ENCODE results near the gene DYTN.
A peak's percentile ranks its signal among the peaks of the same experiment; 100 is the strongest.

Gene DYTN, protein sequence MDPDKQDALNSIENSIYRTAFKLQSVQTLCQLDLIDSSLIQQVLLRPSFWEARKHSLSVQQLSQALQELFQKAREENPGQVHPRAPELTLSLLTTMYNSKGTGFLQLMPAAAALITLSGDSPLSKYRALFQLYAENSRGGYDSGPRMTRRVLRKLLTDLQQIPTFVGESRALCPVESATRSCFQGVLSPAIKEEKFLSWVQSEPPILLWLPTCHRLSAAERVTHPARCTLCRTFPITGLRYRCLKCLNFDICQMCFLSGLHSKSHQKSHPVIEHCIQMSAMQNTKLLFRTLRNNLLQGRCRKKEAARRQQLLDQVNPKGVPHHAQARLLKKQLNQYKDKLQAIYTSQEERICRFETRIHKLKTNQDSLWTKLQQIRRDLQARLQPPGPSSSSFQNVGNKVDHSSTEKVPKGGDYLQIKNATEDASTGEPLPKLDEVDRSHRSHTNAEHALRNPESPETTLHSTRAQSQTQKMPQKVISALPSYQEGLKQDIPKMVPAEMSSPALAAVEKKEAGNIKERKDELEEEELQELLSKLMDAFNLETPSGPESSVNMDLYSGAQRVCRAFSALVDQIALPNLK

DNA sequence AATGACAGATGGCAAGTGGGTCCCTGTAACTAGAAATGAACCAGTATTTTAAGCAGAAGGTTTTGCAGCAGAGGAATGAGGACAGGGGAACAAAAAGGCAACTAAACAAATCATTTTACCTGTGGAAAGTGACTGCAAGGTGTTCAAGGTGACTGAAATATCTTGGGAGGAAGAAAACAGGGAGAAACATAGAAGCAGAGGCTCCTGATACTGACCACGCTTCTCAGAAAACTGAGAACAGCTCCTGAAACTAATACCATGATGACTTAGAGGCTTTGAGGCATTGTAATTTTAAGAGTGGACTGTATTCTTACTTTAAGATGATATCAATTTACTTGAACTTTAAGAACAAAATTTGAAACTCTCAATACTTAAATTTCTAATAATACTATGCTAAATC, at the start of gene DYTN:
TSS of gene DYTN (minus strand) at position 101 of the 400 bp plus-strand sequence. CDS start 117 bp downstream, outside the sequence.
- no peaks in the 10 kb centered on the region for H3K9me3 Mint-ChIP-seq
- no peak for DNase-seq
- H3K4me1 Mint-ChIP-seq = peaks cover 3% of the 10 kb centered on the region
- H3K27ac Mint-ChIP-seq = no peak within 1 kb of the TSS
- CTCF ChIA-PET = no interaction called here
- no peaks in the 10 kb centered on the region for H3K36me3 Mint-ChIP-seq
- H3K27me3 Mint-ChIP-seq = peaks cover 13% of the 10 kb centered on the region
- H3K4me3 Mint-ChIP-seq = no peak within 1 kb of the TSS

DNA sequence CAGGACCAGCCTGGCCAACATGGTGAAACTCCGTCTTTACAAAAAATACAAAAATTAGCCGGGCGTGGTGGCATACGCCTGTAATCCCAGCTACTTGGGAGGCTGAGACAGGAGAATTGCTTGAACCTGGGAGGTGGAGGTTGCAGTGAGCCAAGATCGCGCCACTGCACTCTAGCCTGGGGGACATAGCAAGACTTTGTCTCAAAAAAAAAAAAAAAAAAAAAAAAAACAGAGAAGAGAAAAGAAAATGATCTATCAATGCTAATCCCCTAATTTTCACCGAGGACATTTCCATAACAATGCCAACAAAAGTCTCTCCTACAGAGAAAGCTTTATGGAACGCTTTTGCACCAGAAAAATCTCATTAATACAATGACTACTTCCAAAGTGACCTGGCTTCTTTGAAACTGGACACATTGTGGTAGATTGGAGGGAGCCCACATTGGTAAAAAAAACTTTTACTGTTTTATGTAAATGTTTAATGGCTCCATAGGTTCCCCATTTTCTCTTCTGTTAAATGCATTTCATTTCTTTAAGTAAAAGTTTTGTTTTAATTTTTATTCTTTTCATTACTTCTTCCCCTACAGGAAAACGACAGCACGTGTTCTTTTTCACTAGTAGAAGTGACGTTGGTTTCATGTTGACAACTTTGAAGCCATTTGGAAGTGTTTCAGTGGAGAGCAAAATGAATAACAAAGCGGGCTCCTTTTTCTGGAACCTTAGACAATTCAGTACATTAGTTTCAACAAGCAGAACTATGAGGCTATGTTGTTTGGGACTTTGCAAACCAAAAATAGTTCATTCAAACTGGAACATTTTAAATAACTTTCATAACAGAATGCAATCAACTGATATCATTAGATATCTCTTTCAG, 48.1 kb upstream of the DYTN start:
- CTCF ChIA-PET = no interaction called here
- peaks cover 6% of the 10 kb centered on the region for H3K27me3 Mint-ChIP-seq
- H3K4me1 Mint-ChIP-seq = peaks cover 33% of the 10 kb centered on the region
- H3K27ac Mint-ChIP-seq = peak overlapping the region; percentile 94
- DNase-seq = no peak
- peaks cover 21% of the 10 kb centered on the region for H3K36me3 Mint-ChIP-seq
- peak overlapping the region; percentile 89 for H3K4me3 Mint-ChIP-seq
- no peaks in the 10 kb centered on the region for H3K9me3 Mint-ChIP-seq

DNA sequence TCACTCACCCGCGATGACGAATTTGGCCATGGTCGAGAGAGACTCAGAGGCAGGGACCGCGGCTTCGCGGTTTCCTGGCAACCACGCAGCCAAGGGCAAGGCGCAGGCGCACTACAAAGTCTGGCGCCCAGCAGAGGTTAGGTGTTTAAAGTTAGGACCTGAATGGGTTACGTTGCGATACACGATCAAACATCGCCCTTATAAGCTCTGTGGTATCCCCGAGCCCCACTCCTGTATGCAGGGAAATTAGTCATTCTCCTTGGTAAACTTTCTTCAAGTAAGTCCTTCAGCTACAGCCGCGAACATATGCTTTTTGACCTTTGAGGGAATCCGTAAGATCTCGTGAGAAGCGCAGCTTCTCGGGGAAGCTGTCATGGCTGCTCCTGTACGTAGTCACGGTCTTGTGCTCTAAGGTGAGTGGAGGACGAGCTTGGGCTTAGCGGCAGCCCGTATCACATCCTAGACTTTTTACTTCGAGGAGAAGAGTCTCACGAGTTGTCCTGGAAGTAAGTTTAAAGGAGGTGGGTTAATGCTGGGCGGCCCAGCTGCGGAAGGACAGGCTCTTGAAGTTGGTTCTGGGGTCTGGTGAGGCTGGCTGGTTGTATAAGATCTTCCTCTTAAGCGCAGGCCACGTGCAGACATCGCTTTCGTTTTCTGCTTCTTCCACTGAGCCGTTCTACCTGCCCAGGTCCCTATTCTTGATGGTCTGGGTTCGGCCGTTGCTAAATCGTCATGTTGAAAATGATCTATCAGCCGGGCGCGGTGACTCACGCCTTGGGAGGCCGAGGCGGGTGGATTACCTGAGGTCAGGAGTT, 47.3 kb upstream of the DYTN start, which contains the start of the genes FASTKD2 and MDH1B:
TSS of gene FASTKD2 (plus strand) at position 365 of the 815 bp plus-strand sequence. CDS start 1,088 bp downstream, outside the sequence.
TSS of gene MDH1B (minus strand) at position 87 of the 815 bp plus-strand sequence. CDS start at position 30, 57 bp downstream.
- Mint-ChIP-seq H3K4me3 (peak within 1 kb of the TSS; percentile 89), H3K27me3 (peaks cover 6% of the 10 kb centered on the region), H3K36me3 (peaks cover 14% of the 10 kb centered on the region), H3K9me3 (no peaks in the 10 kb centered on the region), H3K27ac (peak within 1 kb of the TSS; percentile 94), H3K4me1 (peaks cover 33% of the 10 kb centered on the region)
- DNase-seq = peak; percentile 87
- CTCF ChIA-PET = interaction anchor here (0.8 kb wide), 1 partner anchor 17 kb away, joined by 6 read pairs; no protein-coding TSS in a partner anchor

DNA sequence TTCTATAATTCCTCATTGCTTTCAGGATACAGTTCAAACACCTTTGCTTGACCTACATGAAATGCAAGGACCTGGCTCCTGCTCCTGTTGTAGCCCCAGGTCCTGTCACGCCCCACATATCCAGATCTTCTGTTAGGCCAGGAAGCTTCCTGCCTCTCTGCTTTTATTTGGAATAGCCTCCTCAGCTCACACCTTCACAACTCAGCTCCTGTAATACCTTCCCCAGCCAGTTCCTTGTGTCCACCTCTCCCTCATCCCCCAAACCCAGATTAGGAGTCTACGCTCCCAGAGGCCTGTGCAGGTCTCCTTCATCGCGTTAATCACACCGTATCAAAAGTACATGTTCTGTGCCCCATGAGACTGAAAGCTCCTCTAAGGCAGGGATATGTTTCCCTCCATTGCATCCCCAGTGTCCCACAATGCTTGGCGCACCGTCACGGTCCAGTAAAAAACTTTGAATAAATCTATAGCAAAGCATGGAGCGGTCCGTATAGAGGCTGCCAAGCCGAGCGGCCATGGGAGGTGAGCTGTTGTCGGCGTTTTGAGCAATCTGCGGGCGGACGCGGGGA, 46.6 kb upstream of the DYTN start:
- H3K4me3 Mint-ChIP-seq = peak overlapping the region; percentile 89
- CTCF ChIA-PET = interaction anchor here (0.8 kb wide), 1 partner anchor 18 kb away, joined by 6 read pairs; no protein-coding TSS in a partner anchor

DNA sequence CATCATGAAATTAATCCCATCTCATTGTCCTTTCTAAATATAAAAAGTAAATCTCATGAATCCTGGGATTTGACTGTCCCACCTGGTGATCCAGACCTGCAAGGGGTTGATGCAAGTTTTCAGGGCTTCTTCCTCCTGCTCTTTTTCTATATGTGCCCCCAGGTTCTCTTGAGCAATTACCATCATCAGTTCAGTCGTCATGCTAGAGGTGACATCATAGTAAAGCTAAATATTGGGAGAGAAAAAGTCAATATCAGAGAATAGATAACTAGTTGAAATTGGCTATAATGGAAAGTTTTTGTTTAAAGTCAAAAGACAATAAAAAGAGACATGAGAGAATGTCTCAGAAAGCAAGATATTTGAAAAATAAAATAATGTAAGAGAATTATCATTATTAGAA, 38.6 kb upstream of the DYTN start:
- H3K4me1 Mint-ChIP-seq = no peaks in the 10 kb centered on the region
- CTCF ChIA-PET = no interaction called here
- DNase-seq = no peak
- no peaks in the 10 kb centered on the region for H3K36me3 Mint-ChIP-seq
- H3K9me3 Mint-ChIP-seq = no peaks in the 10 kb centered on the region
- H3K27ac Mint-ChIP-seq = no peak overlapping the region
- peaks cover 14% of the 10 kb centered on the region for H3K27me3 Mint-ChIP-seq
- no peak overlapping the region for H3K4me3 Mint-ChIP-seq

More for the DNA sequence above, 46.6 kb upstream of the DYTN start:
- H3K9me3 Mint-ChIP-seq = no peaks in the 10 kb centered on the region
- no peak for DNase-seq
- peak overlapping the region; percentile 94 for H3K27ac Mint-ChIP-seq
- H3K36me3 Mint-ChIP-seq = peaks cover 9% of the 10 kb centered on the region
- peaks cover 13% of the 10 kb centered on the region for H3K27me3 Mint-ChIP-seq
- H3K4me1 Mint-ChIP-seq = peaks cover 30% of the 10 kb centered on the region

DNA sequence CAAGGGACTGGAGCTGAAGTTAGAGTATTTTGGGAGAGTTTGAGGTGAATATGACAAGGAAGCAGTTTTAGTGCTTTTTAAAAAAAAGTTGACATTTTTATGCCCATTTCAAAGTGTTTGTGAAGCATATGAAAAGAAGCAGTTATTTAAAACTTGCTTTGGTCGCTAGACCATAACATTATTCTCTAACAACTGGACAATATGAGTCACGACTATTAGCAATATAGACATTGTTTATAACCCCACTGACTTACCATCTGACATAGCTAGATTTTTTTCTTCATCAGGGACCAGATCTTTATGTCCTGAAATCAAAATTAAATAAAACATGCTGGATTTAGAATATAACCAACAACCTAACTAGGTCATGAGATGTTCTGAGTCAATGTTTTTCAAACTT, 22.6 kb upstream of the DYTN start:
- CTCF ChIA-PET = no interaction called here
- no peak overlapping the region for H3K27ac Mint-ChIP-seq

DNA sequence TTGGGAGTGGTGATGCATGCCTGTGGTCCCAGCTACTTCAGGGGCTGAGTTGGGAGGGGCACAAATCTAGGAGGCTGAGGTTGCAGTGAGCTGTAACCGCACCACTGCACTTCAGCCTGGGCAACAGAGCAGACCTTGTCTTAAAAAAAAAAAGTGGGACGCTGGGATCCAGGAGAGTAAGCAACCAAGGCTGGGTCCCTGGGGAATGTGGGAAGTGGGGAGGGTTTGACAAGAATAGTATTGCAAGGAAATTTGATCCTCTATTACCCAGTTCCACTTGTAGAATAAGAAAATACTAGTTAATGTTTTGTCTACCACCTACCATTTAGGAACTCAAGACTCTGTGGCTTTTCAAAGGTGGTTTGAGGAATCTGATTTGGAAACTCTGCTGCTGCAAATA, 21.1 kb upstream of the DYTN start:
- no peaks in the 10 kb centered on the region for H3K36me3 Mint-ChIP-seq
- no peaks in the 10 kb centered on the region for H3K9me3 Mint-ChIP-seq
- H3K4me3 Mint-ChIP-seq = no peak overlapping the region
- H3K27ac Mint-ChIP-seq = no peak overlapping the region
- DNase-seq = no peak
- CTCF ChIA-PET = no interaction called here
- H3K4me1 Mint-ChIP-seq = no peaks in the 10 kb centered on the region
- H3K27me3 Mint-ChIP-seq = peaks cover 5% of the 10 kb centered on the region

More for the DNA sequence above, 22.6 kb upstream of the DYTN start:
- H3K4me3 Mint-ChIP-seq = no peak overlapping the region
- no peak for DNase-seq
- H3K36me3 Mint-ChIP-seq = no peaks in the 10 kb centered on the region
- H3K27me3 Mint-ChIP-seq = peaks cover 4% of the 10 kb centered on the region
- no peaks in the 10 kb centered on the region for H3K4me1 Mint-ChIP-seq
- no peaks in the 10 kb centered on the region for H3K9me3 Mint-ChIP-seq

DNA sequence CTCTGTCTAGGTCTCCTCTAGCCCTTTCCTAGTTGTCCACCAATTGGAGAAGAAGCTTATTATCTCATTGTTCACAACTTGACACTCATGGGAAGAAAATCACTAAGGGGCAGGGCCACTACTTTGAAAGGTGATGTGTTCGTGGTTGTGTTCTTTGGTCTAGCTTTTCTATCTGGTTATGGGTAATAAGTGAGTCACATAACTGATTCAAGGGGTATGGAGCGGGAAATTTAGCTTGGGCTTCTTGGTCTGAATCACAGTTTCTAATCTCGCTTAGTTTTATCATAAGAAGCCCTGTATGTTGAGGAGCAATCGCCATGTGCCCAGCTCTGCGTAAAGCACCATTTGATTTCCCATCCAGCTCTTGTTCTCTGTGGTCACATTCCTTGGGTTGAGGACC, 18.7 kb upstream of the DYTN start:
- no peak overlapping the region for H3K4me3 Mint-ChIP-seq
- no peaks in the 10 kb centered on the region for H3K9me3 Mint-ChIP-seq
- no peak overlapping the region for H3K27ac Mint-ChIP-seq
- no peak for DNase-seq
- H3K27me3 Mint-ChIP-seq = peaks cover 13% of the 10 kb centered on the region
- H3K36me3 Mint-ChIP-seq = no peaks in the 10 kb centered on the region
- CTCF ChIA-PET = no interaction called here
- H3K4me1 Mint-ChIP-seq = no peaks in the 10 kb centered on the region

DNA sequence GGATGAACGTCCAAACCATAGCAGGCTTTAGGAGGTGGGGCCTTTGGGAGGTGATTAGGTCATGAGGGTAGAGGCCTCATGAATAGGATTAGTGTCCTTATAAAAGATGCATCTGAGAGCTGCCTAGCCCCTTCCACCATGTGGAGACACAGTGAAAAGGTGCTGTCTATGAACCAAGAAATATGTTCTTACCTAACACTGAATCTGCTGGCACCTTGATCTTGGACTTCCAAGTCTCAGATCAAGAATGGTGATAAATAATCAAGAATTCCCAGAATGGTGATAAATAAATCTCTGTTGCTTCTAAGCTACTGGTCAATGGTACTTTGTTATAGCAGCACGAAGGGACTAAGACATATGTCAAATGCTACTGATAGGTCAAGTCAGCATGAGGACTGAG, 15.1 kb upstream of the DYTN start:
- no peaks in the 10 kb centered on the region for H3K4me1 Mint-ChIP-seq
- H3K27ac Mint-ChIP-seq = no peak overlapping the region
- H3K36me3 Mint-ChIP-seq = no peaks in the 10 kb centered on the region
- no peaks in the 10 kb centered on the region for H3K9me3 Mint-ChIP-seq
- CTCF ChIA-PET = no interaction called here
- DNase-seq = no peak
- no peak overlapping the region for H3K4me3 Mint-ChIP-seq
- peaks cover 9% of the 10 kb centered on the region for H3K27me3 Mint-ChIP-seq

DNA sequence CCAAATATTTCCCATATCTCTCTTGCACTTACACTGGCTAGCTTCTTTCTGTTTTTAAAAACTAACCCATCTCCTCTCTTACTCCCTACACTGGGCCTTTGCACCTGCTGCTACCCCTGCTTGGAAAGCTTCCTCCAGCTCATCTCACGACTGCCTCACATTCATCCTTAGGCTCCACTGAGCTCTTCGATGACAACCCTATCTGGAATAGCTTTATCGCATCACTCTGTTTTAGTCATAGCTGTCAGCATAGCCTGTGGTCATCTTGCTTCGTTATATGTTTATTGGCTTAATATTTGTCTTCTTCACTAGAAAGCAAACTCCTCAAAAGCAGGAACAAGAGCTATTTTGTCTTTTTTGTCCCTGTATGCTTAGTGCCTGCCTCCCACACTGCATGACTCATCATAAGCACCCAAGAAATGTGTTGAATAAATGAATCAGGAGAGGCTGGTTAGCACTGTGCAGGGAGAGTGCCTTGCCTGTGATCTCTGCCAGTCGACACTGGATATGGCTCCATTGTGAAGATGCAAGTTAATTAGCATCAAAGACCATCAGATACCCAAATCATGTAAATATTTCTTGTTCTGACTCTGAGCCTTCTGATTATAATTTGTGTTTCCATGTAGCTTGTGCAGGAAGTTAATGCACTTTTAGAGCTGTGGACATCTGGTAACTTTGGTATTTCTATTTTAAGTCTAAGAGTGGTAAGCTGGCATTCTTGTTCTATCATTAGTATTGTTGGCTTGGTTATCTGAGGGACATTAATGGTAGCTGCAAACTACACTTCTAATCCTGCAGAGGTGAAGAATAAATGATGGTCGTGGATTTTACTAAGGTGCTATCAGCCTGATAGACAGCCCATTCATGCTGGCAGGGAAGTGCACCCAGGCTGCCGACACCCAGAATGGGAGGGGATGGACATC, 10.3 kb upstream of the DYTN start:
- CTCF ChIA-PET = no interaction called here

DNA sequence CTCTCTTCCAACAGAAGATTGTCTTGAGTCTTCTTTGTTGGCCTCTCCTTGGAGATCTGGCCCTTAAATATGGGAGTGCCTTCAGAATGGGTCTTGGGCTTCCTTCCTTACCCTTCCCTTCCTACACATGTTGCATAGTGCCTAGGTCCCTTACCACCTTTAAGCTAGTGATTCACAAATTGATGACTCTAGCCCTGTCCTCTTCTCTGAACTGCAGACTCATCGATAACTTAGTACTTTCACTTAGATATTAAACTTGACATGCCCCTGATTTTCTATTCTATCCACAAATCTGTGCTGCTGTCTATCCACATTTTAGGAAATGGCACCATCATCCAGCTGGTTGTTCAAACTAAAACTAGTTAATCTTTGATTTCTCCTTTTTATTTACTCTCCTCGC, 9.1 kb upstream of the DYTN start:
- no peaks in the 10 kb centered on the region for H3K27me3 Mint-ChIP-seq
- DNase-seq = no peak
- H3K4me1 Mint-ChIP-seq = no peaks in the 10 kb centered on the region
- H3K27ac Mint-ChIP-seq = no peak overlapping the region
- H3K4me3 Mint-ChIP-seq = no peak overlapping the region
- no peaks in the 10 kb centered on the region for H3K9me3 Mint-ChIP-seq
- CTCF ChIA-PET = no interaction called here
- H3K36me3 Mint-ChIP-seq = no peaks in the 10 kb centered on the region

More for the DNA sequence above, 10.3 kb upstream of the DYTN start:
- Mint-ChIP-seq H3K9me3 (no peaks in the 10 kb centered on the region), H3K27ac (no peak overlapping the region), H3K27me3 (peaks cover 3% of the 10 kb centered on the region), H3K4me1 (no peaks in the 10 kb centered on the region), H3K4me3 (no peak overlapping the region), H3K36me3 (no peaks in the 10 kb centered on the region)
- no peak for DNase-seq

DNA sequence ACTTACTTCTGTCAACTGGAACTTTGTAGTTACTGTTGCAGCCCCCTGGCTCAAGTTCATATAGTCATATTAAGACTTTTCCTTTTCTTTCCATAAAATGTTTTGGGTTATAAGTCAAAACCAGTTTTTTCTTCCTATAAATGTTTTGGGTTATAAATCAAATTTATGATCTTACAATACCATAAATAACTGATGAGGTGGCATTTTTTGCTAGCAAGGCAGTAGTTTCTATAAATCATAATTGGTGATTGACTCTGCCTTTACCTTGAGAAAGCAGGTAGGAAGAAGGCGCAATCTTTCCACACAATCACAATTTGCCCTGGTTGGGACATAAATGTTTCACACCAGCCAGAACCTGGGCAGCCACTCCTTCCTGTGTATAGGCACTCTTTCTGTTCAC, 5.1 kb upstream of the DYTN start:
- CTCF ChIA-PET = no interaction called here
- H3K4me3 Mint-ChIP-seq = no peak overlapping the region
- H3K27ac Mint-ChIP-seq = no peak overlapping the region
- H3K9me3 Mint-ChIP-seq = no peaks in the 10 kb centered on the region
- no peak for DNase-seq
- H3K27me3 Mint-ChIP-seq = no peaks in the 10 kb centered on the region
- no peaks in the 10 kb centered on the region for H3K36me3 Mint-ChIP-seq
- H3K4me1 Mint-ChIP-seq = no peaks in the 10 kb centered on the region

Data from activated naive CD4-positive, alpha-beta T cell treated with anti-CD3 and anti-CD28 coated beads, Interleukin-2, amount 10 ng/mL, durations not matched to agents 7 days and 5 days (primary cell).